Measurements from ENCODE around the gene TRIM31. TPM values are rescaled to one million over a fixed set of nuclear protein-coding genes. Genes with fewer than 3 reads are reported as not detected.

Gene TRIM31
- total RNA-seq, 3 donors from 2014 or later = 121 to 202 (median 182) TPM

DNA sequence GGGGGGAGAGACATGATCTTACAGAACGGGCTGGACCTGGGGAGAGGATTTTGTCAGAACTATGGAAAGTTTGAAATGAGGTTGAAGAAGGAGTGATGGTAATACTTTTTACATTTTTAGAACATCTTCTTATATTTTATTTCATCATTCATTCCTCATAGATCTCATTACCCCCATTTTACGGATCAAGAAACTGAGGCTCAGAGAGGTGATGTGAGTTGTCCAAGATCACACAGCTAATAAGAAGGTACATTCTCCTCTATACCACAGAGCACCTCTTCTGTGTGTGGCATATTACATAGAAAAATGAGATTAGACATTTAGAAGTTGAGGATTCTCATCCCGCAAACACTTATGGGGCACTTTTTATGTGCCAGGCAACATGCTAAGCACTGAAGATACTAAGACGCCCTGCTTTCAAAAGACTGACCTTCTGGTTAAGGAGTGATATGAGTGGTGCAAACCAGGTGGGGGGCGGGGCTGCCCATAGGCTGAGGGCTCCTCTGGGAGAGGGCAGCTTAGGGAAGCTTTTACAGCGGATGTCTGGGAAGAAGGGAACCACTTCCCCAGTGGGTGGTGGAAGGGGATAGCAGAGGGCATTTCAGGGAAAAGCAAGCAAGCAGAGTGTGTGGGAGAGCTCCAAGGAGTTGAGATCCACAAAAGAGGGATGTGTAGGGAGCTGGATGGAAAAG, 19.9 kb downstream of the TRIM31 start:
- H3K36me3 ChIP-seq (ENCODE audit: low read depth) = no peaks in the 10 kb centered on the region
- TF ChIP-seq, protein P1, sequence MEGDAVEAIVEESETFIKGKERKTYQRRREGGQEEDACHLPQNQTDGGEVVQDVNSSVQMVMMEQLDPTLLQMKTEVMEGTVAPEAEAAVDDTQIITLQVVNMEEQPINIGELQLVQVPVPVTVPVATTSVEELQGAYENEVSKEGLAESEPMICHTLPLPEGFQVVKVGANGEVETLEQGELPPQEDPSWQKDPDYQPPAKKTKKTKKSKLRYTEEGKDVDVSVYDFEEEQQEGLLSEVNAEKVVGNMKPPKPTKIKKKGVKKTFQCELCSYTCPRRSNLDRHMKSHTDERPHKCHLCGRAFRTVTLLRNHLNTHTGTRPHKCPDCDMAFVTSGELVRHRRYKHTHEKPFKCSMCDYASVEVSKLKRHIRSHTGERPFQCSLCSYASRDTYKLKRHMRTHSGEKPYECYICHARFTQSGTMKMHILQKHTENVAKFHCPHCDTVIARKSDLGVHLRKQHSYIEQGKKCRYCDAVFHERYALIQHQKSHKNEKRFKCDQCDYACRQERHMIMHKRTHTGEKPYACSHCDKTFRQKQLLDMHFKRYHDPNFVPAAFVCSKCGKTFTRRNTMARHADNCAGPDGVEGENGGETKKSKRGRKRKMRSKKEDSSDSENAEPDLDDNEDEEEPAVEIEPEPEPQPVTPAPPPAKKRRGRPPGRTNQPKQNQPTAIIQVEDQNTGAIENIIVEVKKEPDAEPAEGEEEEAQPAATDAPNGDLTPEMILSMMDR (IDR thresholded peaks at IDR 0.05) = no peak
- H3K4me1 ChIP-seq (ENCODE audit: low read depth) = peaks cover 6% of the 10 kb centered on the region
- DNase-seq (no peak), ATAC-seq (no peak)
- intact Hi-C loops (cut with DNase I, micrococcal nuclease) = no loop called here
- H3K4me3 ChIP-seq = no peak overlapping the region
- no peaks in the 10 kb centered on the region for H3K9me3 ChIP-seq

DNA sequence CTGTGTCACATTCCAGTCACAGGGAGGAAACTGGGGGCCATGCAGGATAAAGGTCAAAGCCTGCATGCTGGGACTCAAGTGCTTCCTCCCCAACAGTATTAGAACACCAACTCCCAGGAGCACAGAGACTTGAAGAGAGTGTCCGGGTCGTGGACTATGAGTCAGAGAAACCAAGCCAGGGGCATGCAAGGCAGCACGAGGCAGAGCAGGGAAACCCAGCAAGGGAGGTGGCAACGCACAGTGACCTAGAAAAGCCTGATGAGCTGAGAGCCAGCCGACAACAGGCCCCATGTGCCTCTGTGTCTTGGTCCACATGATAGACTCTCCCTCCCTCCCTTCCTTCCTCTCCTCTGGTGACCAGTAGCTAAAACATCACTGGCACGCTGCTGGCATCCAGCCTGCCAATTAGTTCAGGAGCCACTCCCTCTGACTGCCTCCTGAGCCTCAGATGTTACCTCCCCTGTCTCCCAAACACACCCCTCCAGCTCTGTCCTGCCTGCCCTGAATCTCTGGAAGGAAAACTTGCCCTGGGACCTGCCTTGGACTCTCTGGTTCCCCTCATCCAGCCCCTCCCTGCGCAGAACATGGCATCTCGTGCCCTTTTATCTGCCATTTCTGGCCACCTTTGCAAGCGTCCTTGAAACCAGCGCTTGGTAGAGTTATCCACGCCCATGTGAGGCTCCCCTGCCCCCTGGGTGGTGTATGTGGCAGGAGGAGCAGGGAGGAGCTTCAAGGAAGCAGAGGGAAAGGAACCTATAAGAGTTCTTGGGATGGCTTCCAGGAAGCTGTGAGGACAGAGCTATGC, 21.1 kb downstream of the TRIM31 start:
- Histone ChIP-seq H3K4me1 (ENCODE audit: low read depth) (peaks cover 6% of the 10 kb centered on the region), H3K9me3 (no peaks in the 10 kb centered on the region), H3K4me3 (no peak overlapping the region), H3K36me3 (ENCODE audit: low read depth) (no peaks in the 10 kb centered on the region)
- TF ChIP-seq, protein P1 (IDR thresholded peaks at IDR 0.05) = no peak
- intact Hi-C loops (cut with DNase I, micrococcal nuclease) = no loop called here
- peak; percentile 88 for ATAC-seq
- DNase-seq = peak; percentile 81 to 86 (median 83)

DNA sequence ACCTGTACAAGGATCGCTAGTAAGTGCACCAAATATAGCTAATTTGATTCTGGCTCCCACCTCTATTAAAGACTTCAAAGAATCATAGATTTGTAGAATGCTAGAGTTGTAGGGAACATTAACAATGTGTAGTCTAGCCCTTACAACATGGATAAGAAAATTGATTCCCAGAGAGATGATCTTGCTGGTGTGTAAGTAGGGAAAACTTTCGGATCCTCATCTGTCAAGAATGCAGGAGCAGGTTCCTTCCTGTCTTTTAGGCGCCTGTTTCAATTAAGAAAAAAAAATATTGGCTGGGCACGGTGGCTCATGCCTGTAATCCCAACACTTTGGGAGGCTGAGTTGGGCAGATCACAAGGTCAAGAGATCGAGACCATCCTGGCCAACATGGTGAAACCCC, 25.0 kb downstream of the TRIM31 start:
- Histone ChIP-seq H3K36me3 (ENCODE audit: low read depth) (no peaks in the 10 kb centered on the region), H3K4me1 (ENCODE audit: low read depth) (peaks cover 6% of the 10 kb centered on the region), H3K9me3 (no peaks in the 10 kb centered on the region), H3K4me3 (no peak overlapping the region)
- no peak for ATAC-seq
- TF ChIP-seq, protein P1 (IDR thresholded peaks at IDR 0.05) = no peak
- DNase-seq = no peak
- intact Hi-C loops (cut with DNase I, micrococcal nuclease) = no loop called here

DNA sequence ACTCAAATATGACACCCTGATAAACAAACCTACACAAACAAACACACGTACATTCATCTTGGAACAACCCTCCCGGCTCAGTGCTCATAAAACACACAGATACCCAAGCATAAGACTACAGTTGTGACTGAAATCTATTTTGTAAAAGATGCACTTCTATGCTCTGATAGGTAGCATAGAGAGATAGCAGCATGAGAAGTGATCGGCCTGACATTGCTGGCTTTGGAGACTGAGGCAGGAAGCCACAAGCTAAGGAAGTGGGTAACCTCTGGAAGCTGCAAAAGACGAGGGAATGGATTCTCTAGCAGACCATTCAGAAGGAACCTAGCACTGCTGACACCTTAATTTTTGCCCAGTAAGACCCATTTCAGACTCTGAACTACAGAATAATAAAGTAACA, 35.7 kb downstream of the TRIM31 start:
- H3K4me3 ChIP-seq = no peak overlapping the region
- H3K36me3 ChIP-seq (ENCODE audit: low read depth) = no peaks in the 10 kb centered on the region
- peaks cover 13% of the 10 kb centered on the region for H3K4me1 ChIP-seq (ENCODE audit: low read depth)
- TF ChIP-seq, protein P1 (IDR thresholded peaks at IDR 0.05) = no peak
- no peaks in the 10 kb centered on the region for H3K9me3 ChIP-seq
- ATAC-seq (no peak), DNase-seq (no peak)
- intact Hi-C loops (cut with DNase I, micrococcal nuclease) = no loop called here

DNA sequence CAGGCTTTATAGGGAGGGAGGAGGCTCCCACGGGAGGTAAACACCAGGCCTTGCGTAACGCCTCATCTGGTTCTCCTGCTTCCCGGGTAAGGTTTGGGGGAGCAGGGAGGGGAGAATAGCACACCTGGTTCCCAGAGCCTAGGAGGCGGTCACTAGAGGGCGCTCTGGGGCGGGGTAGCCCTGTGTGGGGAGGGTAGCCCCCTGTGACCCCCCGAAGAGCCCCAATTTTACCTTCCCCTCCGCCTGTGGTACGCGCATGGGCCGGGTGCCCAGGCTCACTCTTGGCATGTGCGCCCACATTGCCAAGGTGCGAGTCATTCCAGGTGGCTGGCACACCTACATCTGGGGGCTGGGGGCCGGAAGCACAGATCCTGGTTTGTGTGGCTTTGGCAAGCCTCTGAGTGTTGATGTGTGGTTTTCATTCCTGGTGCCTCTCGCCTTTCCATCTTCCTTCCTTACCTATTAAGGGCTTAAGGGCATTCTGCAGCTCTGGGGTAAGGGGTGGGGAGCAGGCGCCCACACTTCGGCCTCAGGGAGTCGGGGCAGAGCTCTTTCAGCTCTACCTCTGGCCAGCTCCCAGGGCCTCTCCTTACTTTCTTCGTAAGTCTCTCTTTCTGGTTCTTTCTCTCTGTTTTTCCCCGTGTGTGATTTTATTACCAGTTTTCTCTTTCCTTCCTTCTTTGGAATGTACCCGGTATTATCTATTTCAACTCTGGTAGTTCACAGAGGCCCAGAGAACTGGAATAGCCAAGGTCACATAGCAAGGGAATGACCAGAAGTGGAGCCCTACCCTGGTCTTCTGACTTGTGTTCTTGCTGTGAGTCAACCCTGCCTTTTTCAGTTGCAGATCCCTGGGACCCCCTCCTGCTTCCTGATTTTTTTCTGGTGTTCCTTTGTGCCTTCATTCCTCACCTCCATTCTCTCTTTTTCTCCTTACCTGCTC, 36.8 kb downstream of the TRIM31 start:
- DNase-seq (peak; percentile 61 to 66 (median 61)), ATAC-seq (peak; percentile 77)
- Histone ChIP-seq H3K4me3 (no peak overlapping the region), H3K4me1 (ENCODE audit: low read depth) (peaks cover 13% of the 10 kb centered on the region), H3K9me3 (no peaks in the 10 kb centered on the region), H3K36me3 (ENCODE audit: low read depth) (no peaks in the 10 kb centered on the region)
- intact Hi-C loops (cut with DNase I, micrococcal nuclease) = no loop called here
- TF ChIP-seq, protein P1 (IDR thresholded peaks at IDR 0.05) = no peak
